Naive B cell (primary cell): Measurements from ENCODE around the gene KLF1. TPM values are rescaled to one million over a fixed set of nuclear protein-coding genes. Genes with fewer than 3 reads are reported as not detected.

Experiments used
- ATAC-seq, 2 donors: fragments of 150-1000 bp; cut with Tn5 transposase; 2 replicates each; pipeline ENCODE4 v1.10.0; 2021; ENCODE audit warnings: low read depth in 2 of 2, mild to moderate bottlenecking in 2 of 2, moderate library complexity in 2 of 2
- DNase-seq: peaks from one replicate; pipeline ENCODE4 v3.0.0; 2022
- H3K27ac Mint-ChIP-seq, 6 donors: one replicate each; pipeline ENCODE4 v1.8.0; 2020 to 2022; ENCODE audit warnings: mild to moderate bottlenecking in 6 of 6, mixed read lengths in 6 of 6, moderate library complexity in 5 of 6, inconsistent platforms in 2 of 6
- H3K27me3 Mint-ChIP-seq, 3 donors: one replicate each; pipeline ENCODE4 v1.8.0; 2021 to 2022; ENCODE audit warnings: mixed read lengths in 3 of 3, mild to moderate bottlenecking in 1 of 3
- H3K36me3 Mint-ChIP-seq, 2 donors: one replicate each; pipeline ENCODE4 v1.8.0; 2020 to 2022; ENCODE audit warnings: mixed read lengths in 2 of 2, inconsistent platforms in 1 of 2, mild to moderate bottlenecking in 1 of 2
- H3K4me1 Mint-ChIP-seq, 3 donors: one replicate each; pipeline ENCODE4 v1.8.0; 2020 to 2022; ENCODE audit warnings: mixed read lengths in 3 of 3, inconsistent platforms in 1 of 3, mild to moderate bottlenecking in 1 of 3, moderate library complexity in 1 of 3
- H3K4me3 Mint-ChIP-seq, 8 donors: one replicate each; pipeline ENCODE4 v1.8.0; 2020 to 2022; ENCODE audit warnings: mild to moderate bottlenecking in 8 of 8, mixed read lengths in 8 of 8, moderate library complexity in 8 of 8, inconsistent platforms in 2 of 8
- H3K9me3 Mint-ChIP-seq, 7 donors: one replicate each; pipeline ENCODE4 v1.8.0; 2020 to 2022; ENCODE audit warnings: mixed read lengths in 7 of 7, mild to moderate bottlenecking in 5 of 7, inconsistent platforms in 2 of 7, moderate library complexity in 1 of 7
- polyA plus RNA-seq, 6 donors: library from polyadenylated mRNA; unstranded; fragments of 300-500 nt; fragmentation: Illumina TruSeq; gene quantifications; one replicate each; pipeline ENCODE4 v1.2.3, GENCODE V29; 2021; ENCODE audit warnings: low read depth in 6 of 6

Gene KLF1
- polyA plus RNA-seq, 6 donors from 2014 or later = not detected

GRCh38 chr19:12871681-12872080 lies 15.3 kb downstream of the KLF1 start:
- Mint-ChIP-seq H3K27ac (peak overlapping the region in 2 of 6 donors; percentile 4 to 59), H3K27me3 (peaks cover 0 to under 1% (median 0%) of the 10 kb centered on the region in 3 donors), H3K36me3 (peaks cover 10 to 17% of the 10 kb centered on the region in 2 donors), H3K4me1 (peaks cover 13 to 24% (median 13%) of the 10 kb centered on the region in 3 donors), H3K4me3 (peak overlapping the region in 1 of 8 donors; percentile 6), H3K9me3 (peaks cover 0 to 6% (median 1%) of the 10 kb centered on the region in 7 donors)
- ATAC-seq (no peak), DNase-seq (no peak)

DNA sequence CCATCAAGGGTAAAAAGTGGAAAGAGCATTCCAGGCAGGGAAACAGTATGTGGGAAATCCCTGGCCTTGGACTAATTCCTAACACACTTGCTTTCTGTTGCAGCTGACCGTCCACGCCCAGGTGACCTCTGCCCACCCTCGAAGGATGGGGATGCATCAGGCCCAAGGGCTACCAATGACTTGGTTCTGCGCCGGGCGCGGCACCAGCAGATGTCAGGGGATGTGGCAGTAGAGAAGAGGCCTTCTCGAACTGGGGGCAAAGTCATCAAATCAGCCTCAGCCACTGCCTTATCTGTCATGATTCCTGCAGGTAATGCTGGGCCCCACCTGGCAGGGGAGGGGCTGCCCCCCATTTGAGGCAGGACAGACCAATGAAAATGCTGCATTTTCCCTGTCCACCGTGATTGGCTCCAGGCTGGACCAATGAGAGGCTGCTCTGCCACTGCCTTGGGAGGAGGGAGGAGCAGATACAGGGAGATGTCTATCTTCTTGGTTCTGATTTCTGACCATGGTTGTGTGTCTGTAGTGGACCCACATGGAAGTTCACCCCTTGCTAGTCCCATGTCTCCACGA lies 18.4 kb downstream of the KLF1 start:
- H3K4me1 Mint-ChIP-seq = peaks cover 13 to 29% (median 17%) of the 10 kb centered on the region in 3 donors
- DNase-seq = no peak

DNA sequence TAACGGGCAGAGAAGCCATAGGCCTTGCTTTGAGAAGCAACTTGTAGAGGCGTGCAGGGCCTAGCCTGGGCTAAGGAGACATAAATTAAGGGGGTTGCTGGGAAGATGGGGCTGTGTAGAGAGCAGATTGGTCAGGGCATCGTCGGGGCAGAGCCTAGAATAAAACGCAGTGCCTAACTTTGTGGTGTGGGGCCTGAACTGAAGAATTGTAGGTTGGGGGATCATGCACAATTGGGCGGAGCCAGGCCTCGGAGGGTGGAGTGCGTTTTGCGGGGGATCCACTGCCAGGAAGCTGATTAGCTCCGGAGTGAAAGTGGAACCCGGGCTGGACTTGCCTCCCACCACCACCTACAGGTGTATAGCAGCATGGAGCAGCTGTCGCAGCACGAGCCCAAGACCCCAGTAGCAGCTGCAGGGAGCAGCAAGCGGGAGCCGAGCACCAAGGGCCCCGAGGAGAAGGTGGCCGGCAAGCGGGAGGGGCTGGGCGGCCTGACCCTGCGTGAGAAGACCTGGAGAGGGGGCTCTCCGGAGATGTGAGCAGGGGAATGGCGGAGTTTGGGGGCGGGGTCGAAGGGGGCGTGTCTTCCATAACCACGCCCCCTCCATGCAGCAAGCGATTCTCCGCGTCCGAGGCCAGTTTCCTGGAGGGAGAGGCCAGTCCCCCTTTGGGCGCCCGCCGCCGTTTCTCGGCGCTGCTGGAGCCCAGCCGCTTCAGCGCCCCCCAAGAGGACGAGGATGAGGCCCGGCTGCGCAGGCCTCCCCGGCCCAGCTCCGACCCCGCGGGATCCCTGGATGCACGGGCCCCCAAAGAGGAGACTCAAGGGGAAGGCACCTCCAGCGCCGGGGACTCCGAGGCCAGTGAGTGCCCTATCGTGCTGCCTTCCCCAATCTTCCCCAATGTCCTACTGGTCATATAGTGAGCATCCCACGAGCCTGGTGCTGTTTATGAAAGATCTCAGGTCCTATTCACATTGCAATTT lies 19.6 kb downstream of the KLF1 start:
- peak overlapping the region; percentile 78 to 94 (median 92) for H3K4me3 Mint-ChIP-seq
- peak; percentile 71 for DNase-seq
- ATAC-seq = peak; percentile 81 to 82
- peaks cover 0 to 6% (median 5%) of the 10 kb centered on the region in 3 donors for H3K27me3 Mint-ChIP-seq
- peaks cover 5 to 7% of the 10 kb centered on the region in 2 donors for H3K36me3 Mint-ChIP-seq
- H3K4me1 Mint-ChIP-seq = peaks cover 8 to 29% (median 16%) of the 10 kb centered on the region in 3 donors
- peaks cover 0 to 6% (median 1%) of the 10 kb centered on the region in 7 donors for H3K9me3 Mint-ChIP-seq
- peak overlapping the region in 5 of 6 donors; percentile 1 to 92 (median 61) for H3K27ac Mint-ChIP-seq

More for the DNA sequence above, 18.4 kb downstream of the KLF1 start:
- Mint-ChIP-seq H3K9me3 (peaks cover 0 to 6% (median 1%) of the 10 kb centered on the region in 7 donors), H3K36me3 (peaks cover 5 to 12% of the 10 kb centered on the region in 2 donors), H3K27ac (peak overlapping the region in 1 of 6 donors; percentile 73), H3K27me3 (peaks cover 0 to 6% (median 0%) of the 10 kb centered on the region in 3 donors), H3K4me3 (peak overlapping the region in 7 of 8 donors; percentile 58 to 92 (median 78))
- no peak for ATAC-seq

- Mint-ChIP-seq H3K9me3 (no peaks in the 10 kb centered on the region), H3K4me3 (peak overlapping the region; percentile 78 to 94 (median 92)), H3K36me3 (no peaks in the 10 kb centered on the region), H3K4me1 (peaks cover 3 to 24% (median 12%) of the 10 kb centered on the region in 3 donors), H3K27ac (peak overlapping the region in 4 of 6 donors; percentile 55 to 92 (median 57)), H3K27me3 (peaks cover 2 to 9% (median 5%) of the 10 kb centered on the region in 3 donors)
- ATAC-seq = no peak
- no peak for DNase-seq
These were observed 20.4 kb downstream of the KLF1 start for GRCh38 chr19:12866416-12867119.

DNA sequence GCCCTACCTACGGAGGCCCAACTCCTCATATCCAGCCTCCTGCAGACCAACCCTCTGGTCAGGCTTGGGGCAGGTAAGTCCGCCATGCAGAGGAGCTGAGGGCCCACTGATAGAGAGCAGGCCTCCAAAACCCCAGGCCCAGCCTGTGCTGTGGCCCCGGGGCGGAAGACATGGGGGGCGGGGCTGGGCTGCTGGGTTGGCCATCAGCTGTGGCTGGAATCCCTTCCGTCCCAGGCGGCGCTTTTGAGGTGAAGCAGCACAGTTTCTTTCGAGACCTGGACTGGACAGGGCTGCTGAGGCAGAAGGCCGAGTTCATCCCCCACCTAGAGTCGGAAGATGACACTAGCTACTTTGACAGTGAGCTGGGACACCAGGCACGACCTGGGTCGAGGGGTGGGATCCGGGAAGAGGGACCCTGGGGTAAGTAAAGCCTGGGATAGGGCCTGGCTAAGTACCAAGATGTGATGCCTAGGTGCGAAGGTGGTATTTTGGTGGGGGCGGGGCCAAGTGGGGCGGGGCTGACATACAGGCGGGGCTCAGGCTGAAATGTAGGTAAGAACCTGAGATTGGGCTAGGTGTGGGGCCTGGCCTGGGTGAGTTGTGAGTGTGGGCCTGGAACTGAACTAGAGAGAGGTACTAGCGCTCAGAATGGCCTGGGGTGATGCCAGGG lies 21.1 kb downstream of the KLF1 start:
- Mint-ChIP-seq H3K27me3 (peaks cover 5 to 16% (median 8%) of the 10 kb centered on the region in 3 donors), H3K36me3 (no peaks in the 10 kb centered on the region), H3K27ac (peak overlapping the region in 2 of 6 donors; percentile 55 to 58), H3K9me3 (no peaks in the 10 kb centered on the region), H3K4me3 (peak overlapping the region; percentile 61 to 94 (median 78)), H3K4me1 (peaks cover 3 to 24% (median 12%) of the 10 kb centered on the region in 3 donors)
- DNase-seq (no peak), ATAC-seq (no peak)

DNA sequence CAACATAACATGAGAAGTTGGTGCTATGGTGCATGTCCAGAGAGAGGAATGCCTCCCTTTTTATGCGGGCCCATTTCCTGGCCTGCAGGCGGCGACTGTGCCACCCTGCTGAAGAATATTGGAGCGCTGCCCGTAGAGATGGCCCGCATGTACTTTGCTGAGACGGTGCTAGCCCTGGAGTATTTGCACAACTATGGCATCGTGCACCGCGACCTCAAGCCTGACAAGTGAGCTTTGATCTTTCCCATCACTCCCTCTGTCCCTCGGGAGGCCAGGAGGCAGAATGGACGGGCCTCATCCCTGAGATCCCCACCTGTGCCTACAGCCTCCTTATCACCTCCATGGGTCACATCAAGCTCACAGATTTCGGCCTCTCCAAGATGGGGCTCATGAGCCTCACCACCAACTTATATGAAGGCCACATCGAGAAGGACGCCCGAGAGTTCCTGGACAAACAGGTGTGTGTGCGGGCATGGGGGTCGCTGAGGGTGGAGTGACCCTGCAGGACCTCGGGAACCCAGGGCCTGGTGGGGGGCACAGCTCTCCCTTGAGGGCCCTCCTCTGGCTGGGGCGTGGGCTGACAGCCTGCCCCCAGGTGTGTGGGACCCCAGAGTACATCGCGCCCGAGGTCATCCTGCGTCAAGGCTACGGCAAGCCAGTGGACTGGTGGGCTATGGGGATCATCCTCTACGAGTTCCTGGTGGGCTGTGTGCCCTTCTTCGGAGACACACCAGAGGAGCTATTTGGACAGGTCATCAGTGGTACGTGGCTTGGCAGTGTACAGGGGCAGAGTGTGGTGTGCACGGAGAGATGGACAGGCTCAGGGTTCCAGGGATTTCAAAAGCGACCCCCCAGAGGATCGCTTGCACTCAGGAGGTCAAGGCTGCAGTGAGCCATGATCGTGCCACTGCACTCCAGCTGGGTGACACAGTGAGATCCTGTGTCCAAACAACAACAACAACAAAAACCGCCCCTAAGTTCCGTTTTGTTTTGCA lies 22.0 kb downstream of the KLF1 start:
- Mint-ChIP-seq H3K4me3 (peak overlapping the region in 6 of 8 donors; percentile 12 to 82 (median 49)), H3K4me1 (peaks cover 3 to 24% (median 12%) of the 10 kb centered on the region in 3 donors), H3K27ac (peak overlapping the region in 1 of 6 donors; percentile 7), H3K27me3 (peaks cover 5 to 20% (median 13%) of the 10 kb centered on the region in 3 donors), H3K9me3 (no peaks in the 10 kb centered on the region), H3K36me3 (no peaks in the 10 kb centered on the region)
- DNase-seq = no peak
- no peak for ATAC-seq

DNA sequence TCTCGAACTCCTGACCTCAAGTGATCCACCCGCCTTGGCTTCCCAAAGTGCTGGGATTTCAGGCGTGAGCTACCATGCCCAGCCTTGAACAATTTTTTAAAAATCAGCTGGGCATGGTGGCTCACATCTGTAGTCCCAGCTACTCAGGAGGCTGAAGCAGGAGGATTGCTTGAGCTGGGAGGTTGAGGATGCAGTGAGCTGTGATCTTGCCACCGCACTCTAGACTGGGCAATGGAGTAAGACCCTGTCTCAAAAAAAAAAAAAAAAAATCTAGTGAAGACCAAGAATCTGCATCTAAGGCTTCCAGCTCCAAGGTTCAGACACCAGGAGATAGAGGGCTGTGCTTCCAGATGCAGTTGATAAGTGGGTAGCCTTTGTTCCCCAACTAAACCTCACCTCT lies 22.9 kb downstream of the KLF1 start:
- Mint-ChIP-seq H3K9me3 (no peaks in the 10 kb centered on the region), H3K4me3 (peak overlapping the region in 1 of 8 donors; percentile 21), H3K27ac (no peak overlapping the region), H3K36me3 (no peaks in the 10 kb centered on the region), H3K27me3 (peaks cover 5 to 20% (median 13%) of the 10 kb centered on the region in 3 donors), H3K4me1 (peaks cover 3 to 23% (median 12%) of the 10 kb centered on the region in 3 donors)
- no peak for DNase-seq
- ATAC-seq = no peak

DNA sequence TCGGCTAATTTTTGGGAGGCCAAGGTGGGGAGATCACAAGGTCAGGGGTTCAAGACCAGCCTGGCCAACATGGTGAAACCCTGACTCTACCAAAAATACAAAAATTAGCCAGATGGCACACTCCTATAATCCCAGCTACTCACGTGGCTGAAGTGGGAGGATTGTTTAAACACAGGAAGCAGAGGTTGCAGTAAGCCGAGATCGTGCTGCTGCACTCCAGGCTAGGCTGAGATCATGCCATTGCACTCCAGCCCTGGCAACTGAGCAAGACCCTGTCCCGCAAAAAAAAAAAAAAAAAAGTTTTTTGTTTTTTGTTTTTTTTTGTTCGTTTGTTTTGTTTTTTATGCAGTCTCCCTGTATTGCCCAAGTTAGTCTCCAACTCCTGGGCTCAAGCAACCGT lies 27.5 kb downstream of the KLF1 start:
- Mint-ChIP-seq H3K4me3 (no peak overlapping the region), H3K9me3 (peaks cover 0 to 21% (median 13%) of the 10 kb centered on the region in 7 donors), H3K36me3 (no peaks in the 10 kb centered on the region), H3K27ac (no peak overlapping the region), H3K4me1 (no peaks in the 10 kb centered on the region), H3K27me3 (peaks cover 5 to 14% (median 13%) of the 10 kb centered on the region in 3 donors)
- DNase-seq (no peak), ATAC-seq (no peak)

DNA sequence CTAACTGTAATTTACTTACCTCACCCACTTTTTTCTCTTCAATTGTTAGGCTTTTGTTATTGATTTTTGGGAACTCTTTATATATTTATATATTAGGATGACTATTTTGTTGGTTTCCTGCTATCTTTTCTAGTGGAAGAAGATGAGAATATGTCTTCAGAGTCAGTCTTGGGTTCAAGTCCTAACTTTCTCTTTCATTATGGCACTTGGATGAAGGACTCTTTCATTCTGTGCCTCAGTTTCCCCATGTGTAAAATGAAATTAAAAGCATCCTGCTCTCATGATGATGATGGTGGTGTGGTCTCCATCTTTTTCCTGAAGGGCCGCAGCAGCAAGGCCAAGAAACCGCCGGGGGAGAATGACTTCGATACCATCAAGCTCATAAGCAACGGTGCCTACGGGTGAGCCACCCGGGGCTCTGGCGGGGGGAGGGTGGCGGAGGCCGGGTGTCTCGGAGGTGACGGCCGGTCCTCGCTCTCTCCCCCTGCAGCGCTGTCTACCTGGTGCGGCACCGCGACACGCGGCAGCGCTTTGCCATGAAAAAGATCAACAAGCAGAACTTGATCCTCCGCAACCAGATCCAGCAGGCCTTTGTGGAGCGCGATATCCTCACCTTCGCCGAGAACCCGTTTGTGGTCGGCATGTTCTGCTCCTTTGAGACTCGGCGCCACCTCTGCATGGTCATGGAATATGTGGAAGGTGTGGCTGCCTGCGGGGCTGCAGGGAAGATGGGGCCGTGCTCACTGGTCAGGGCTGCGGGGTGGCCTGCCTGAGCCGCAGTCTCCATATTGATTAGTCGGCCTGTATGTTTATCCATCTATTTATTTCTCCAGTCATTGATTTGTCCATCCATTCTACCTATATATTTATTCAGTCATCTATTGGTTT lies 28.7 kb downstream of the KLF1 start:
- peaks cover 0 to 23% (median 13%) of the 10 kb centered on the region in 7 donors for H3K9me3 Mint-ChIP-seq
- no peak overlapping the region for H3K27ac Mint-ChIP-seq
- no peak for DNase-seq
- H3K27me3 Mint-ChIP-seq = peaks cover 2 to 14% (median 13%) of the 10 kb centered on the region in 3 donors
- H3K4me3 Mint-ChIP-seq = no peak overlapping the region
- H3K36me3 Mint-ChIP-seq = no peaks in the 10 kb centered on the region
- no peaks in the 10 kb centered on the region for H3K4me1 Mint-ChIP-seq
- no peak for ATAC-seq

DNA sequence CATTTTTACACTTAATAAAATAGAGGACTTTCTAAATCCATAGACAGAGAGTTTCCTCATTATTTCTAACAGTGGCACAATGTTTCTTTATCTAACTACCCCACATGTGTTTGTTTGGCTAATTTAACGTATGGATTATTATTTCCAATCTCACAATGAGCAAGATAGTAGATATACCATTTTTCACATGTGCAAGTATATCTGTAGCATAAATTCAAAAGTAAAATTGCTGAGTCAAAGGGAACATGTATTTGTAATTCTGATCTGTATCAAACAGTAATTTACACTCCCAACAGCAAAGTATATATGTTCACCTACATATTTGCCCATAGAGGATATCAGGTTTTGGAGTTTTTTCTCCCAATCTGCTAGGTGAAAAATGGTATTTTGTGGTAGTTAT lies 30.3 kb downstream of the KLF1 start:
- Mint-ChIP-seq H3K4me3 (no peak overlapping the region), H3K27me3 (peaks cover 0 to 14% (median 12%) of the 10 kb centered on the region in 3 donors), H3K27ac (no peak overlapping the region), H3K4me1 (no peaks in the 10 kb centered on the region), H3K9me3 (peaks cover 0 to 23% (median 13%) of the 10 kb centered on the region in 7 donors), H3K36me3 (no peaks in the 10 kb centered on the region)
- DNase-seq (no peak), ATAC-seq (no peak)
